Heart right ventricle (tissue), 16 donors: Measurements from ENCODE around the gene LENG9. TPM values are rescaled to one million over a fixed set of nuclear protein-coding genes. Genes with fewer than 3 reads are reported as not detected.

Experiments used
- ATAC-seq, 8 donors: fragments of 200-7000 bp; cut with Tn5 transposase; one replicate each; pipeline ENCODE4 v1.9.1; 2020; ENCODE audit warnings: mild to moderate bottlenecking in 8 of 8, moderate library complexity in 8 of 8, moderate number of reproducible peaks in 1 of 8
- DNase-seq, 2 donors: peaks; one replicate each; pipeline ENCODE4 v3.0.0-alpha.2; 2020
- H3K27ac ChIP-seq, 10 donors: fragments of 200-600 bp; sonication (generic) in 2 of 10; one replicate each; pipeline versions ENCODE4 v1.5.0 to v1.8.0; 2020 to 2022; ENCODE audit warnings: mild to moderate bottlenecking in 3 of 10
- H3K27me3 ChIP-seq, 7 donors: fragments of 200-600 bp; one replicate each; pipeline ENCODE4 v1.8.0; 2021 to 2022; ENCODE audit warnings: mild to moderate bottlenecking in 2 of 7
- H3K36me3 ChIP-seq, 9 donors: fragments of 200-600 bp; sonication (generic) in 1 of 9; one replicate each; pipeline versions ENCODE4 v1.5.0 to v1.8.0; 2020 to 2022; ENCODE audit warnings: mild to moderate bottlenecking in 2 of 9
- H3K4me1 ChIP-seq, 9 donors: fragments of 200-600 bp; sonication (generic) in 1 of 9; one replicate each; pipeline versions ENCODE4 v1.5.0 to v1.8.0; 2020 to 2022; ENCODE audit warnings: mild to moderate bottlenecking in 4 of 9
- H3K4me3 ChIP-seq, 10 donors: fragments of 200-600 bp; sonication (generic) in 2 of 10; one replicate each; pipeline versions ENCODE4 v1.5.0 to v1.8.0; 2020 to 2022; ENCODE audit warnings: mild to moderate bottlenecking in 7 of 10, moderate library complexity in 2 of 10
- H3K9me3 ChIP-seq, 11 donors: fragments of 200-600 bp in 10 of 11; sonication (generic) in 2 of 11; one replicate each; pipeline versions ENCODE4 v1.5.0 to v1.8.0; 2013 to 2022; ENCODE audit warnings: mild to moderate bottlenecking in 2 of 11, control low read depth in 1 of 11, moderate library complexity in 1 of 11
- WGBS, 2 donors: extraction: QIAGEN DNeasy Blood & Tissue Kit; methylation state at CpG; one replicate each; pipeline ENCODE4 v1.1.7; 2013; ENCODE audit warnings: inconsistent platforms in 1 of 2; 5-methylcytosine and 5-hydroxymethylcytosine counted together
- intact Hi-C, 10 donors: fragments of 100-400 bp; cut with DNase I; formaldehyde crosslinking; loops; one replicate each; pipeline versions ENCODE4 v1.11.1 to v1.14.2; 2022
- polyA plus RNA-seq, 2 donors: library from polyadenylated mRNA; stranded (reverse); fragments of 200-250 nt; gene quantifications; one replicate each; pipeline ENCODE4 v1.2.3, GENCODE V29; 2013
- total RNA-seq, 10 donors: library from RNA; stranded (reverse); fragmentation: NEBNext Ultra II Directional in 3 of 10; extraction: Animal tissue kit (Norgen Biotek cat#: 25700) in 3 of 10; gene quantifications; one replicate each; pipeline versions ENCODE4 v1.2.1 to v1.2.4, GENCODE V29; 2021 to 2023
- TF ChIP-seq, protein P1 (sequence below), 9 donors: fragments of 200-600 bp; sonication (generic) in 2 of 9; IDR thresholded peaks; one replicate each; pipeline versions ENCODE4 v1.5.0 to v1.8.0; 2021 to 2022; ENCODE audit warnings: antibody characterized with exemption in 9 of 9, mild to moderate bottlenecking in 5 of 9, moderate library complexity in 1 of 9
- donor health status: Arrhythmogenic right ventricular cardiomyopathy.
- donor health status: ischemic (EF 13 %, LVEDD 7.1; RV severe dilation, severe dysfunction).
- donor health status: healthy with polysubstance abuse.
- donor health status: DM: no; HTN: yes; CAD: no.
- donor health status: DM: no; HTN: no; CAD: no.
- donor health status: ischemic (EF 25% LVEDD 6.9; RV normal size, moderate dysfunction).
- donor health status: ischemic (EF 25% LVEDD 5.7; RV mildly dilated, moderate dysfunction).
- donor health status: healthy.
- donor health status: DM: yes; HTN: yes; CAD: no.
- donor health status: Ischemic cardiomyopathy.
- donor health status: ischemic (EF 35%, LVEDD 5.7; RV mildly dilated, moderate dysfunction).
- donor health status: nonischemic (EF 11% LVEDD 7.7; RV severe dilation, severe dysfunction).
- donor health status: DM: yes; HTN: yes; CAD: no.
- donor health status: PGD.
- donor health status: ischemic (EF 29% LVEDD 5.4; RV normal size, mild dysfunction).
- donor health status: nonischemic (EF 23%, LVEDD 6.1; RV moderate dilation, normal function).

LENG9 gene
- total and polyA plus RNA-seq, 12 donors: 1.0 to 4.2 (median 1.6) TPM

- H3K36me3 ChIP-seq: peaks cover 4 to 53% (median 49%) of the 10 kb centered on the region in 9 donors
- intact Hi-C loops: loop anchor here in 2 of 10 donors (2.0 kb wide), 1 partner anchor 13 kb away; the partner anchor contains the start of gene LENG8 (in 2 of the 2)
- peak overlapping the region in 9 of 10 donors; percentile 45 to 75 (median 69) for H3K4me3 ChIP-seq
- DNase-seq (no peak), ATAC-seq (peak in 1 of 8 donors; percentile 0)
- 62 to 65% methylated on average over 15 of the region's 15 CpGs for WGBS, 2 donors
- peaks cover 11 to 54% (median 45%) of the 10 kb centered on the region in 9 donors for H3K4me1 ChIP-seq
- H3K9me3 ChIP-seq: no peaks in the 10 kb centered on the region
- TF ChIP-seq, protein P1, sequence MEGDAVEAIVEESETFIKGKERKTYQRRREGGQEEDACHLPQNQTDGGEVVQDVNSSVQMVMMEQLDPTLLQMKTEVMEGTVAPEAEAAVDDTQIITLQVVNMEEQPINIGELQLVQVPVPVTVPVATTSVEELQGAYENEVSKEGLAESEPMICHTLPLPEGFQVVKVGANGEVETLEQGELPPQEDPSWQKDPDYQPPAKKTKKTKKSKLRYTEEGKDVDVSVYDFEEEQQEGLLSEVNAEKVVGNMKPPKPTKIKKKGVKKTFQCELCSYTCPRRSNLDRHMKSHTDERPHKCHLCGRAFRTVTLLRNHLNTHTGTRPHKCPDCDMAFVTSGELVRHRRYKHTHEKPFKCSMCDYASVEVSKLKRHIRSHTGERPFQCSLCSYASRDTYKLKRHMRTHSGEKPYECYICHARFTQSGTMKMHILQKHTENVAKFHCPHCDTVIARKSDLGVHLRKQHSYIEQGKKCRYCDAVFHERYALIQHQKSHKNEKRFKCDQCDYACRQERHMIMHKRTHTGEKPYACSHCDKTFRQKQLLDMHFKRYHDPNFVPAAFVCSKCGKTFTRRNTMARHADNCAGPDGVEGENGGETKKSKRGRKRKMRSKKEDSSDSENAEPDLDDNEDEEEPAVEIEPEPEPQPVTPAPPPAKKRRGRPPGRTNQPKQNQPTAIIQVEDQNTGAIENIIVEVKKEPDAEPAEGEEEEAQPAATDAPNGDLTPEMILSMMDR (IDR thresholded peaks at IDR 0.05): no peak
- peaks cover 0 to 14% (median 0%) of the 10 kb centered on the region in 7 donors for H3K27me3 ChIP-seq
- peak overlapping the region; percentile 96 to 100 (median 98) for H3K27ac ChIP-seq
These were observed 1.4 kb downstream of the LENG9 start for GRCh38 chr19:54462047-54462654.

- Histone ChIP-seq H3K4me1 (peaks cover 11 to 54% (median 45%) of the 10 kb centered on the region in 9 donors), H3K27ac (peak overlapping the region in 8 of 10 donors; percentile 96 to 100 (median 99)), H3K9me3 (no peaks in the 10 kb centered on the region), H3K36me3 (peaks cover 4 to 59% (median 54%) of the 10 kb centered on the region in 9 donors), H3K4me3 (peak overlapping the region in 2 of 10 donors; percentile 69 to 73), H3K27me3 (peaks cover 0 to 14% (median 0%) of the 10 kb centered on the region in 7 donors)
- intact Hi-C loops: loop anchor here in 2 of 10 donors (2.0 kb wide), 1 partner anchor 13 kb away; the partner anchor contains the start of gene LENG8 (in 2 of the 2)
- WGBS, 2 donors: 58 to 61% methylated on average over 3 of the region's 3 CpGs
- TF ChIP-seq, protein P1 (IDR thresholded peaks at IDR 0.05): no peak
- DNase-seq (no peak), ATAC-seq (no peak)
These were observed 2.0 kb downstream of the LENG9 start for GRCh38 chr19:54461613-54462012.

DNA sequence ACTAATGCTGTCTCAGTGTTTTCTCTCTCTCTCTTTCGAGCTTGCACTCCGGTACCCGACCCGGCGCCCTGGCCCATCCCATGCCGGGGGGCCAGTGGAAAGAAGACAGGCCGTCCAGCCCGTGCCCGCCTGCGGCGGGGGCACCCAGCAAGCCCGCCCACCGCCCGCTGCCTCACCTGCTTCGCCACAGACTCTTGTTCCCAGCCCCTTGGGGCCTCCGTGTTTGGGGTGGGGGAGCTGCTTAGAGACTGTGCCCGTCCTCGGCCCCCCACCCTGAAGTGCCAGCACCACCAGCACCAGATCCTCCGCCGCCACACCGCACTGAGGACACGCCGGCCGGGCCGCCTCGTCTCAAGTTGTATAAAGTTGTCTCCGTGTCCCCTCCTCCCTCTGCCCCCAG, 2.4 kb downstream of the LENG9 start:
- Histone ChIP-seq H3K27me3 (peaks cover 0 to 10% (median 0%) of the 10 kb centered on the region in 7 donors), H3K9me3 (no peaks in the 10 kb centered on the region), H3K27ac (peak overlapping the region in 3 of 10 donors; percentile 43 to 100 (median 99)), H3K36me3 (peaks cover 4 to 63% (median 58%) of the 10 kb centered on the region in 9 donors), H3K4me1 (peaks cover 11 to 54% (median 45%) of the 10 kb centered on the region in 9 donors), H3K4me3 (no peak overlapping the region)
- DNase-seq (no peak), ATAC-seq (no peak)
- intact Hi-C loops: no loop called here
- TF ChIP-seq, protein P1 (IDR thresholded peaks at IDR 0.05): no peak
- 72 to 76% methylated on average over 27 of the region's 27 CpGs for WGBS, 2 donors

GRCh38 chr19:54460230-54461005, 3.2 kb downstream of the LENG9 start:
- no peak for DNase-seq
- Histone ChIP-seq H3K36me3 (peaks cover 4 to 71% (median 66%) of the 10 kb centered on the region in 9 donors), H3K27me3 (peaks cover 0 to 2% (median 0%) of the 10 kb centered on the region in 7 donors), H3K4me1 (peaks cover 11 to 54% (median 45%) of the 10 kb centered on the region in 9 donors), H3K4me3 (no peak overlapping the region), H3K9me3 (no peaks in the 10 kb centered on the region), H3K27ac (no peak overlapping the region)
- intact Hi-C loops: no loop called here
- ATAC-seq: no peak
- TF ChIP-seq, protein P1 (IDR thresholded peaks at IDR 0.05): no peak
- WGBS, 2 donors: 81 to 83% methylated on average over 35 to 39 of the region's 39 CpGs
